ENCODE measurements around the gene TUBD1. TPM values are rescaled to one million over a fixed set of nuclear protein-coding genes. Genes with fewer than 3 reads are reported as not detected.

TUBD1 gene
- total RNA-seq, 2 donors from 2014 or later = 8.5 to 10.5 TPM

Small RNA genes lying within 50 kb of the gene (microRNA-seq; reads per million reads assigned to microRNA genes)
- gene MIR21 = 65,166 to 76,187 reads per million in 2 donors

Other genes with a start within 250 kb of the TUBD1 start
- 10 to 100 TPM; 10.1 to 15.4 TPM for gene PTRH2, start 185.5 kb downstream of the TUBD1 start, total RNA-seq
- 100 to 1,000 TPM in 1 of 2 donors, 10 to 100 TPM in 1; 82.1 to 123 TPM for gene VMP1, start 185.3 kb downstream of the TUBD1 start, total RNA-seq
- gene RPS6KB1, start 178 bp upstream of the TUBD1 start, total RNA-seq = 10 to 100 TPM; 19.4 to 29.9 TPM
- 10 to 100 TPM; 13.7 to 17.9 TPM for gene RNFT1, start 71.8 kb upstream of the TUBD1 start, total RNA-seq
- 10 to 100 TPM; 11.9 to 13.3 TPM for gene HEATR6, start 186.0 kb upstream of the TUBD1 start, total RNA-seq